Measurements from ENCODE around the gene TBCD. TPM values are rescaled to one million over a fixed set of nuclear protein-coding genes. Genes with fewer than 3 reads are reported as not detected.

The TBCD gene
- total RNA-seq, 4 donors from 2014 or later, result 30.5 to 94.3 (median 51.8) TPM

- TF ChIP-seq CTCF (IDR thresholded peaks at IDR 0.05), result no peak
- no peak for ATAC-seq (ENCODE audit: low FRiP score)
- no peak for DNase-seq (ENCODE audit: low spot score)
Measured at GRCh38 chr17:82944990-82945389, 193.1 kb downstream of the TBCD start.

GRCh38 chr17:82946081-82946480 lies 194.2 kb downstream of the TBCD start:
- DNase-seq (ENCODE audit: low spot score) (no peak), ATAC-seq (ENCODE audit: low FRiP score) (no peak)
- TF ChIP-seq CTCF (IDR thresholded peaks at IDR 0.05), result no peak

GRCh38 chr17:82947051-82947991 lies 195.5 kb downstream of the TBCD start:
- DNase-seq (ENCODE audit: low spot score) (peak; percentile 10), ATAC-seq (ENCODE audit: low FRiP score) (no peak)
- TF ChIP-seq CTCF (IDR thresholded peaks at IDR 0.05), result no peak

- no peak for TF ChIP-seq CTCF (IDR thresholded peaks at IDR 0.05)
- no peak for DNase-seq (ENCODE audit: low spot score)
- peak; percentile 20 for ATAC-seq (ENCODE audit: low FRiP score)
Measured at GRCh38 chr17:82948081-82948511, 196.2 kb downstream of the TBCD start.

GRCh38 chr17:82948957-82949356 lies 197.1 kb downstream of the TBCD start:
- TF ChIP-seq CTCF (IDR thresholded peaks at IDR 0.05), result no peak
- ATAC-seq (ENCODE audit: low FRiP score), result no peak
- DNase-seq (ENCODE audit: low spot score), result no peak

- TF ChIP-seq CTCF (IDR thresholded peaks at IDR 0.05), result no peak
- no peak for DNase-seq (ENCODE audit: low spot score)
- ATAC-seq (ENCODE audit: low FRiP score), result no peak
Measured at GRCh38 chr17:82949361-82949760, 197.5 kb downstream of the TBCD start.

GRCh38 chr17:82949984-82950383 lies 198.1 kb downstream of the TBCD start:
- ATAC-seq (ENCODE audit: low FRiP score) (no peak), DNase-seq (ENCODE audit: low spot score) (no peak)
- no peak for TF ChIP-seq CTCF (IDR thresholded peaks at IDR 0.05)

Data from omental fat pad (tissue), 4 donors.